H1 (cell line): ENCODE measurements around the gene TRIM67. TPM values are rescaled to one million over a fixed set of nuclear protein-coding genes. Genes with fewer than 3 reads are reported as not detected.

Experiments used
- KDM4A ChIP-seq: IDR thresholded peaks from one replicate; pipeline ENCODE4 v1.7.1; 2012; ENCODE audit warnings: low read depth, mild to moderate bottlenecking, moderate library complexity, low read length, inconsistent platforms; ENCODE audit not compliant: severe bottlenecking
- PHF8 ChIP-seq: fragments of 200-600 bp; sonication (generic); conservative IDR thresholded peaks from 2 replicates; pipeline ENCODE4 v1.7.1; 2012; ENCODE audit warnings: low read depth, mild to moderate bottlenecking, inconsistent platforms, low read length, moderate library complexity
- POLR2AphosphoS5 ChIP-seq: IDR thresholded peaks from 2 replicates; pipeline ENCODE4 v1.6.1; 2011; ENCODE audit warnings: low read depth, low read length
- TCF12 ChIP-seq: IDR thresholded peaks from 2 replicates; pipeline ENCODE4 v1.6.1; 2011; ENCODE audit warnings: low read depth, mild to moderate bottlenecking, low read length
- polyA plus RNA-seq, 7 experiments: library from polyadenylated mRNA; depleted of rRNA in 3 of 7; stranded (reverse) in 5 of 7; unstranded in 2 of 7; fragments of >200 nt in 5 of 7; fragments of 200-250 nt in 2 of 7; gene quantifications; 1 replicate in 5 of 7; 2 replicates in 1 of 7; 4 replicates in 1 of 7; pipeline versions ENCODE4 v1.2.1 to v1.2.3, GENCODE V29; 2011 to 2013; ENCODE audit warnings: missing spikeins in 2 of 7, mixed read lengths in 2 of 7
- total RNA-seq: library from RNA; stranded (reverse); fragmentation: NEBNext Ultra II Directional; extraction: Animal tissue kit (Norgen Biotek cat#: 25700); gene quantifications from 2 replicates; pipeline ENCODE4 v1.2.1, GENCODE V29; 2021
- TF ChIP-seq, protein P1 (sequence below): IDR thresholded peaks from 2 replicates; pipeline ENCODE4 v1.6.1; 2011; ENCODE audit warnings: low read length, improper control_type of control experiment
- TF ChIP-seq, protein P2 (sequence below): IDR thresholded peaks from 2 replicates; pipeline ENCODE4 v1.6.1; 2012; ENCODE audit warnings: inconsistent platforms

Gene TRIM67
- total and polyA plus RNA-seq, 2 of the 8 experiments (the other 6 are each of a cell fraction or from before 2014, with no cell fraction given) = under 0.01 TPM; not detected in 1

DNA sequence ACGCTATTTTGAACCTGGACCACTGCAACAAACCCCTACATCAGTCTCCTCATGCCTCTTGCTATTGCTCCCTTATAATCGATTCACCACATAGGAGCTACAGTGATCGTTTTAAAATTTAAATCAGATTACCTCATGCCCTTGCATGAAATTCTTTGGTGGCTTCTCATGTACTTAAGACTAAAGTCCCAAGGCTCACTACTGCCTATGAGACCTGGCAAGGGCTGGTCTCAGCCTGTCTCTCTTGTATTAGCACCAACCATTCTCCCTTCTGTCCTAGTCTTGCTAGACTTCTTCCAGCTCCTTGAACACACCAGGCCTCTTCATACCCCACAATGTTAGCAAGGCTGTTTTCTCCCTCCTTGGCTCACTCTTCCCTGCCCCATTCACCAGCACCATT lies 72.6 kb downstream of the TRIM67 start (continued):
- TF ChIP-seq PHF8 = no peak
- no peak for TF ChIP-seq TCF12
- TF ChIP-seq KDM4A = no peak
- TF ChIP-seq, protein P1, sequence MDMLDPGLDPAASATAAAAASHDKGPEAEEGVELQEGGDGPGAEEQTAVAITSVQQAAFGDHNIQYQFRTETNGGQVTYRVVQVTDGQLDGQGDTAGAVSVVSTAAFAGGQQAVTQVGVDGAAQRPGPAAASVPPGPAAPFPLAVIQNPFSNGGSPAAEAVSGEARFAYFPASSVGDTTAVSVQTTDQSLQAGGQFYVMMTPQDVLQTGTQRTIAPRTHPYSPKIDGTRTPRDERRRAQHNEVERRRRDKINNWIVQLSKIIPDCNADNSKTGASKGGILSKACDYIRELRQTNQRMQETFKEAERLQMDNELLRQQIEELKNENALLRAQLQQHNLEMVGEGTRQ = no peak
- no peak for TF ChIP-seq POLR2AphosphoS5
- TF ChIP-seq, protein P2, sequence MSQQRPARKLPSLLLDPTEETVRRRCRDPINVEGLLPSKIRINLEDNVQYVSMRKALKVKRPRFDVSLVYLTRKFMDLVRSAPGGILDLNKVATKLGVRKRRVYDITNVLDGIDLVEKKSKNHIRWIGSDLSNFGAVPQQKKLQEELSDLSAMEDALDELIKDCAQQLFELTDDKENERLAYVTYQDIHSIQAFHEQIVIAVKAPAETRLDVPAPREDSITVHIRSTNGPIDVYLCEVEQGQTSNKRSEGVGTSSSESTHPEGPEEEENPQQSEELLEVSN = no peak
